CD8-positive, alpha-beta memory T cell (primary cell): ENCODE measurements around the gene ZFAND3. TPM values are rescaled to one million over a fixed set of nuclear protein-coding genes. Genes with fewer than 3 reads are reported as not detected.

ENCODE experiments used
- CTCF ChIA-PET: fragments of 350-600 bp; sonication (Branson Sonifier 250); formaldehyde crosslinking; loops from one replicate; lab custom pipeline; 2021; ENCODE audit warnings: antibody characterized with exemption; lab: Charles Lee
- POLR2A ChIA-PET: fragments of 350-600 bp; sonication (Branson Sonifier 250); formaldehyde crosslinking; loops from one replicate; lab custom pipeline; 2021; ENCODE audit warnings: antibody characterized with exemption; lab: Charles Lee
- DNase-seq, 5 donors: peaks; one replicate each; pipeline versions ENCODE4 v3.0.0 to v3.0.0-alpha.2; 2020 to 2022; ENCODE audit warnings: mixed read lengths in 1 of 5
- H3K27ac ChIP-seq: one replicate; pipeline ENCODE4 v1.7.0; 2013; ENCODE audit warnings: low read depth, mild to moderate bottlenecking, low read length, moderate library complexity
- H3K27me3 ChIP-seq: 2 replicates; pipeline ENCODE4 v1.7.0; 2013; ENCODE audit warnings: low read length, mild to moderate bottlenecking; ENCODE audit not compliant: insufficient read depth, poor library complexity, severe bottlenecking
- H3K36me3 ChIP-seq: 2 replicates; pipeline ENCODE4 v1.7.0; 2013; ENCODE audit warnings: mild to moderate bottlenecking, low read length, moderate library complexity; ENCODE audit not compliant: insufficient read depth
- H3K4me1 ChIP-seq: 2 replicates; pipeline ENCODE4 v1.7.0; 2013; ENCODE audit warnings: mild to moderate bottlenecking, low read length, moderate library complexity; ENCODE audit not compliant: insufficient read depth
- H3K4me3 ChIP-seq: 2 replicates; pipeline ENCODE4 v1.7.0; 2013; ENCODE audit warnings: mild to moderate bottlenecking, low read length
- H3K9me3 ChIP-seq: 2 replicates; pipeline ENCODE4 v1.7.0; 2013; ENCODE audit warnings: mild to moderate bottlenecking, low read length
- H3K27ac Mint-ChIP-seq, 8 donors: one replicate each; pipeline ENCODE4 v1.8.0; 2020 to 2021; ENCODE audit warnings: mixed read lengths in 8 of 8, mild to moderate bottlenecking in 6 of 8, inconsistent platforms in 3 of 8, moderate library complexity in 3 of 8
- H3K27me3 Mint-ChIP-seq, 2 donors: one replicate each; pipeline ENCODE4 v1.8.0; 2020 to 2021; ENCODE audit warnings: mixed read lengths in 2 of 2, mild to moderate bottlenecking in 1 of 2, moderate library complexity in 1 of 2
- H3K36me3 Mint-ChIP-seq, 3 donors: one replicate each; pipeline ENCODE4 v1.8.0; 2020 to 2021; ENCODE audit warnings: mixed read lengths in 3 of 3, inconsistent platforms in 1 of 3, mild to moderate bottlenecking in 1 of 3
- H3K4me1 Mint-ChIP-seq, 3 donors: one replicate each; pipeline ENCODE4 v1.8.0; 2020 to 2021; ENCODE audit warnings: mixed read lengths in 3 of 3, inconsistent platforms in 1 of 3, mild to moderate bottlenecking in 1 of 3
- H3K4me3 Mint-ChIP-seq, 7 donors: one replicate each; pipeline ENCODE4 v1.8.0; 2020 to 2021; ENCODE audit warnings: mixed read lengths in 7 of 7, mild to moderate bottlenecking in 6 of 7, moderate library complexity in 4 of 7, inconsistent platforms in 2 of 7
- H3K9me3 Mint-ChIP-seq, 5 donors: one replicate each; pipeline ENCODE4 v1.8.0; 2020 to 2022; ENCODE audit warnings: mixed read lengths in 5 of 5, mild to moderate bottlenecking in 3 of 5, moderate library complexity in 2 of 5, inconsistent platforms in 1 of 5
- polyA plus RNA-seq: library from polyadenylated mRNA; unstranded; fragments of 300-500 nt; fragmentation: Illumina TruSeq; gene quantifications from one replicate; pipeline ENCODE4 v1.2.3, GENCODE V29; 2021
- total RNA-seq, 2 experiments: library from RNA; stranded (reverse); gene quantifications; one replicate each; pipeline ENCODE4 v1.2.3, GENCODE V29; 2021

The ZFAND3 gene
- total and polyA plus RNA-seq, 3 experiments from 2014 or later: 5.2 to 29.4 (median 29.1) TPM

DNA sequence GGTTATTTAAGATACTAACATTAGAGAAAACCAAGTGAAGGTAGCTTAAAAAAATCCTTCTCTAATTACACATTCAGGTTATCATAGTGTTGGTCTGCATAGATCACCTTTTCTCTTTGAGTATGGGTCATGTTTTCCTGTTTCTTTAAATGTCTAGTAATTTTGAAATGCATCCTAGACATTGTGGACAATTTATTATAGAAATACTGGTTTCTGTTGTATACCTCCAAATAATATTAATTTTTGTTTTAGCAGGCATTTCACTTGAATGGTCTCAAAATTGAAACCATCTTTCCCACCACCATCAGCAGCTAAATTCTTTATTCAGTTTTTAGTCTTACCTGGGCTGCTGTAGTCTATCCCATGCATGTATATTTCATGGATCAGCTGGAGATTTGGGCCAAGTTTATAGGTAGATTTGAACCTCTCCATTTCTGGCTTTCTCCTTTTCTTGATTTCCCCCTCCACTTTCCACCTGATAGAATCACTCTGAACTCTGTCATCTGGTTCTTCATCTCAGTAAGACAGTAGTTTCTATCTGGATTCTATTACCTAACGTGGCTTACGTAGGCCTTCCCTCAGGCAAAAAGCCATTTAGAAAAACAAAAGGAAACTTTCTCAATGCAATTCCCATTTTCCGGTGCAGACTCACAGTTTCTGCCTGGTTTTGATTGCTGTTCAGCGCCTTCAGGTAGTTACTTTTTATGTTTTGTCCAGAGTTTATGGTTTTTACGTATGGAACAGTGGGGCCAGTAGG lies 52.3 kb downstream of the ZFAND3 start:
- peaks cover 2 to 11% (median 7%) of the 10 kb centered on the region in 5 donors for H3K9me3 Mint-ChIP-seq
- Histone ChIP-seq H3K4me1 (peaks cover 12% of the 10 kb centered on the region), H3K9me3 (no peaks in the 10 kb centered on the region), H3K27me3 (no peaks in the 10 kb centered on the region), H3K4me3 (no peak overlapping the region), H3K27ac (no peak overlapping the region), H3K36me3 (no peaks in the 10 kb centered on the region)
- no peak overlapping the region for H3K4me3 Mint-ChIP-seq
- no peak overlapping the region for H3K27ac Mint-ChIP-seq
- peaks cover 66 to 76% (median 75%) of the 10 kb centered on the region in 3 donors for H3K4me1 Mint-ChIP-seq
- CTCF ChIA-PET: no interaction called here
- POLR2A ChIA-PET: no interaction called here
- peaks cover 11 to 27% (median 26%) of the 10 kb centered on the region in 3 donors for H3K36me3 Mint-ChIP-seq
- no peak for DNase-seq
- no peaks in the 10 kb centered on the region for H3K27me3 Mint-ChIP-seq

DNA sequence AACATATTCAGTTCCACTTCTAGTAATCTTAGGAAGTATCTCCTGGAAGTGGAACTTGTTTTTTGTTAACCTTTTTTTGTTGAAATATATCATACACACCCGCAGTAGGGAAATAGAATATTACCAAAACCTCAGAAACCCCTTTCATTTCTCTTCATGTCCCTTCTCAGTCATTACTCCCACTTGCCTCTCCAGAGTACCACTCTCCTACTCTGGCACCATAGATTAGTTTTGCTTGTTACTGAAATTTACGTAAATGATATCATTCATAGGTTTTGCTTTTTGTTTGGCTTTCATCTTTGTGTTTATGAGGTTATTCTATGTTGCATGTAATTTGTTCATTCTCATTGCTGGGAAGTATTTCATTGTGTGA lies 52.8 kb downstream of the ZFAND3 start:
- Histone ChIP-seq H3K36me3 (no peaks in the 10 kb centered on the region), H3K27me3 (no peaks in the 10 kb centered on the region), H3K9me3 (no peaks in the 10 kb centered on the region), H3K27ac (no peak overlapping the region), H3K4me3 (no peak overlapping the region), H3K4me1 (peaks cover 7% of the 10 kb centered on the region)
- H3K9me3 Mint-ChIP-seq: peaks cover 2 to 11% (median 7%) of the 10 kb centered on the region in 5 donors
- H3K4me1 Mint-ChIP-seq: peaks cover 65 to 76% (median 75%) of the 10 kb centered on the region in 3 donors
- ChIA-PET POLR2A (no interaction called here), CTCF (no interaction called here)
- H3K4me3 Mint-ChIP-seq: peak overlapping the region in 1 of 7 donors; percentile 57
- no peaks in the 10 kb centered on the region for H3K27me3 Mint-ChIP-seq
- H3K36me3 Mint-ChIP-seq: peaks cover 11 to 27% (median 26%) of the 10 kb centered on the region in 3 donors
- DNase-seq: no peak
- H3K27ac Mint-ChIP-seq: peak overlapping the region in 1 of 8 donors; percentile 39

DNA sequence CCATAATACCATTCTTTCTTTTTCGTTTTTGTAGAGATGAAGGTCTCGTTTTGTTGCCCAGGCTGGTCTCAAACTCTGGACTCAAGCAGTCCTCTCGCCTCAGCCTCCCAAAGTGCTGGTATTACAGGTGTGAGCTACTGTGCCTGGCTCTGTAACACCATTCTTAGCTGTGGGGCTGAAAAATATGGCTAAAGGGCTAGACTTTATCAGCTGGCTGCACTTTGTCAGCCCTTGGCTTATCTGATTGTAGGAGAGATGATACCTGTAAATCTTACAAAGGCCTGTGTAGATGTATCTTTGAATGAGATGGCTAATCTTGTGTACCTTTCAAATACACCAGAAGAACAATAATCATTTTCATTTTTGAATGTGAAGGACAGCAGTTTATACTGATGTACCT lies 55.2 kb downstream of the ZFAND3 start:
- H3K36me3 ChIP-seq: no peaks in the 10 kb centered on the region
- no peak overlapping the region for H3K27ac ChIP-seq
- H3K4me1 ChIP-seq: peaks cover 13% of the 10 kb centered on the region
- no peaks in the 10 kb centered on the region for H3K27me3 ChIP-seq
- POLR2A ChIA-PET: no interaction called here
- peaks cover 70 to 82% (median 80%) of the 10 kb centered on the region in 3 donors for H3K4me1 Mint-ChIP-seq
- H3K9me3 Mint-ChIP-seq: peaks cover 2 to 11% (median 7%) of the 10 kb centered on the region in 5 donors
- peak overlapping the region in 1 of 7 donors; percentile 49 for H3K4me3 Mint-ChIP-seq
- peak overlapping the region in 2 of 8 donors; percentile 25 to 55 for H3K27ac Mint-ChIP-seq
- DNase-seq: no peak
- H3K4me3 ChIP-seq: no peak overlapping the region
- CTCF ChIA-PET: no interaction called here
- H3K36me3 Mint-ChIP-seq: peaks cover 10 to 27% (median 25%) of the 10 kb centered on the region in 3 donors
- H3K9me3 ChIP-seq: no peaks in the 10 kb centered on the region
- no peaks in the 10 kb centered on the region for H3K27me3 Mint-ChIP-seq

DNA sequence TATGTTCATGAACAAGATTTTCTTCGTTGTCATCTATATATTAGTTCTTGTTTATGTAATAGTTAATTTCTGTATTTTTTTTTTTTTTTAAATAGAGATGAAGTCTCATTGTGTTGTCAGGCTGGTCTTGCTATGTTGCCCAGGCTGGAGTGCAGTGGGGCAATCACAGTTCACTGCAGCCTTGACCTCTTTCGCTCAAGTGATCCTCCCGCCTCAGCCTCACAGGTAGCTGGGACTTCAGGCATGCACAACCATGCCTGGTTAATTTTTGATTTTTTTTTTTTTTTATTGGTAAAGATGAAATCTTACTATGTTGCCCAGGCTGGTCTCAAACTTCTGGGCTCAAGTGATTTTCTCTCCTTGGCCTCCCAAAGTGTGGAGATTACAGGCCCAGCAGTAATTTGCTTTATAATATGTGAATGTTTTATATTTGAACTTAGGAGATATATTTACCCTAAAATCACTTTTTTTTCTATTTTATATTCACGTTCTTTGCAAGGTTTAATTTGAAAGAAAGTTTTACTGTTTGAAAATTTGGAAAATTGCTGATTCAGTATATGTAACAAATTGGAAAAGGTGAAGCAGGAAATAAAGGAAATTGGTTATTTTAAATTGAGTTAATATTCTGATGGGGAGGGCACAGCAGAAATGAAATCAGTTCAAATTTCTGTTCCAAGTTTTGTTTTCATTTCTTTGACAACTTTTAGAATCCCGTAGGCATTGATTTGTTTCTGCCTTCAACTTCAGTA lies 56.2 kb downstream of the ZFAND3 start:
- no peak for DNase-seq
- H3K27ac ChIP-seq: no peak overlapping the region
- Mint-ChIP-seq H3K27me3 (no peaks in the 10 kb centered on the region), H3K27ac (peak overlapping the region in 1 of 8 donors; percentile 22), H3K4me3 (peak overlapping the region in 2 of 7 donors; percentile 6 to 47), H3K36me3 (peaks cover 9 to 26% (median 25%) of the 10 kb centered on the region in 3 donors), H3K9me3 (peaks cover 2 to 10% (median 7%) of the 10 kb centered on the region in 5 donors), H3K4me1 (peaks cover 76 to 87% (median 86%) of the 10 kb centered on the region in 3 donors)
- ChIA-PET POLR2A (no interaction called here), CTCF (no interaction called here)
- no peaks in the 10 kb centered on the region for H3K27me3 ChIP-seq
- H3K36me3 ChIP-seq: no peaks in the 10 kb centered on the region
- H3K9me3 ChIP-seq: no peaks in the 10 kb centered on the region
- H3K4me1 ChIP-seq: peaks cover 13% of the 10 kb centered on the region
- no peak overlapping the region for H3K4me3 ChIP-seq

DNA sequence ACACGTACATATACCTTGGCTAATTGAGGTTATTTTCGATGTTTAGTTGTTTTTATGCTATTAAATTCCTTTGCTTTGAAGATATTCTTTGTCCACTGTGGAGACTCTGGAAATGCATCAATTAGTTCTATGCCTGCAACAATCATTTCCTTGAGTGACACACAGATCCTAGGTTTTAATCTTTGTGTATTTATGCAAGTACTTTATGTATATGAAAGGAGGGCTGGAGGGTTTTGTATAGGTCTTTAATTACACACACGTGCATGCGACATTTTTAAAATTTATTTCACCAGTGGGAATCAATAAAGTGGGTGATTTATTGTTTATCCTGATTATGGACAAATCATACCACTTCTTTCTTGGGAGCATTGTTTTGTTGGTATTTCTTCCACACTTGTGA lies 57.3 kb downstream of the ZFAND3 start:
- Histone ChIP-seq H3K27me3 (no peaks in the 10 kb centered on the region), H3K27ac (no peak overlapping the region), H3K4me3 (no peak overlapping the region), H3K9me3 (no peaks in the 10 kb centered on the region), H3K4me1 (peaks cover 13% of the 10 kb centered on the region), H3K36me3 (no peaks in the 10 kb centered on the region)
- Mint-ChIP-seq H3K36me3 (peaks cover 3 to 19% (median 18%) of the 10 kb centered on the region in 3 donors), H3K4me3 (no peak overlapping the region), H3K27me3 (no peaks in the 10 kb centered on the region), H3K27ac (no peak overlapping the region), H3K4me1 (peaks cover 72 to 88% (median 88%) of the 10 kb centered on the region in 3 donors), H3K9me3 (peaks cover 2 to 7% (median 5%) of the 10 kb centered on the region in 5 donors)
- ChIA-PET CTCF (no interaction called here), POLR2A (no interaction called here)
- no peak for DNase-seq

DNA sequence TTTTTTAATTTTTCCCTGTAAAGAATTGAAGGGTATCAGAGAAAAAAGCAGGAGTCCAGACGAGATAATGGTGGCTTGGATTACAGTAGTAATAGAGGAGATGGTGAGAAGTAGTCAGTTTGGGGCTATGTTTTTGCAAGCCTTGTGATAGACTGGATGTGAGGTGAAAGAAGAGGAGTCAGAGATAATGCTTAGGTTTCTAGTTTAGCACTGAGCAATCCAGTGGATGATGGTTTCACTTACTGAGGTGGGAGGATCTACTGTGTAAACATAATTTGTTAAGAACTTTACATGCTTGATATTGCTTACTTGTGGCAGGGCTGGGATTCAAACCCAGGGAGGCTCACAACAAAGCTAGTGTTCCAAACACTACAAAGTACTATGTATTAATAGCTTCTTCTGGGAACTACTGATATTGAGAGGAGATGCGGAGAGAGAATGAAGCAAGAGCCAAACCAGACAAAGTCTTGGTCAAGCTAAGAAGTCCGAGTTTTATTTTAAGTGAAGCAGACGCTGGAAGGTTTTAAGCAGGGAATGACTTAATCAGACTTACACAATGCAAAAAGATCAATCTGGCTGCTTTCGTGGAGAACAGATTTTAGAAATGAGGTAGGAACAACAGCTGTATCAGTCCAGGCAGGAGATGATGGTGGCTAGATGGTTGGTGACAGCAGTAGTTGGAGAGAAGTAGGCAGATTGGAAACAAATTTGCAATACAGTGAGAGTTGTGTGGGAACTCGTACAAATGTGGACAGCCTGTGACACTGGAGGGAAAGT lies 58.0 kb downstream of the ZFAND3 start:
- H3K9me3 ChIP-seq: no peaks in the 10 kb centered on the region
- Mint-ChIP-seq H3K9me3 (peaks cover 0 to under 1% (median 0%) of the 10 kb centered on the region in 5 donors), H3K36me3 (peaks cover 0 to 12% (median 10%) of the 10 kb centered on the region in 3 donors), H3K27me3 (no peaks in the 10 kb centered on the region), H3K4me1 (peaks cover 66 to 88% (median 82%) of the 10 kb centered on the region in 3 donors), H3K4me3 (no peak overlapping the region), H3K27ac (peak overlapping the region in 1 of 8 donors; percentile 2)
- no peak overlapping the region for H3K4me3 ChIP-seq
- no peaks in the 10 kb centered on the region for H3K27me3 ChIP-seq
- H3K36me3 ChIP-seq: no peaks in the 10 kb centered on the region
- H3K4me1 ChIP-seq: peaks cover 13% of the 10 kb centered on the region
- CTCF ChIA-PET: interaction anchor here (0.6 to 0.9 kb wide), 2 partner anchors 11 to 358 kb away, joined by 3 read pairs; no protein-coding TSS in a partner anchor
- DNase-seq: no peak
- POLR2A ChIA-PET: no interaction called here
- no peak overlapping the region for H3K27ac ChIP-seq

DNA sequence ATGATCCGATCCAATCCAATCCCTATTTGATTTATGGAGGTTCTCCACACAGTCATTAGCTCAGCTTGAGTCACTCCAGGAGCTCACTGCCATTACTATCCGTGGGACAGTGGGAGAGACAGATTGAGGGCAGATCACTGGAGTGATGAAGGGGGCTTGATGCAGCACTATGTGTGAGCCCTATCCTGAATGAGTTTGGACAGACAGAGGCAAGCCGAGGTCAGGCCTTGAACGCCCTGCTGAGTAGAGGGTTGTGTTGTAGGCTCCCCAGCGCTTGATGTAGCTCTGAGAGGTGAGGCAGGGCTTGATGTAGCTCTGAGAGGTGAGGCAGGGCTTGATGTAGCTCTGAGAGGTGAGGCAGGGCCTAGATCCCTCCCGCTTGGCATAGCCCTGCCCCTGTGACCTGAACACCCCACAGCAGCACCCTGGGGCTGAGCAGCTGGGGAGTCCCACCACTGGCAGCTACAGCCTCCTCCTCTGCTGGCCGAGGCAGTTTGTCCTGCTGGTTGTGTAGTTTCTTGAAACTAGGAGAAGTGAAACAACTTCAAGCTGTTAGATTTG lies 58.7 kb downstream of the ZFAND3 start:
- Mint-ChIP-seq H3K4me1 (peaks cover 69 to 90% (median 85%) of the 10 kb centered on the region in 3 donors), H3K9me3 (no peaks in the 10 kb centered on the region), H3K27ac (peak overlapping the region in 2 of 8 donors; percentile 22 to 88), H3K4me3 (peak overlapping the region in 1 of 7 donors; percentile 30), H3K27me3 (no peaks in the 10 kb centered on the region), H3K36me3 (peaks cover 0 to 12% (median 10%) of the 10 kb centered on the region in 3 donors)
- POLR2A ChIA-PET: no interaction called here
- CTCF ChIA-PET: interaction anchor here (0.9 kb wide), 1 partner anchor 12 kb away, joined by 3 read pairs; no protein-coding TSS in a partner anchor
- Histone ChIP-seq H3K36me3 (no peaks in the 10 kb centered on the region), H3K27me3 (no peaks in the 10 kb centered on the region), H3K9me3 (no peaks in the 10 kb centered on the region), H3K27ac (no peak overlapping the region), H3K4me3 (no peak overlapping the region), H3K4me1 (peaks cover 13% of the 10 kb centered on the region)
- no peak for DNase-seq
